HepG2 (cell line): ENCODE measurements around the gene RAC3. TPM values are rescaled to one million over a fixed set of nuclear protein-coding genes. Genes with fewer than 3 reads are reported as not detected.
A peak's percentile ranks its signal among the peaks of the same experiment; 100 is the strongest.

Experiments used
- CREM ChIP-seq, 2 experiments: sonication (generic) in 1 of 2; formaldehyde crosslinking in 1 of 2; IDR thresholded peaks; 2 replicates each; pipeline versions ENCODE4 v1.4.0 to v1.6.1; 2016 to 2020; ENCODE audit warnings: antibody characterized with exemption in 1 of 2, mild to moderate bottlenecking in 1 of 2, missing genetic modification reagents in 1 of 2
- FOSL2 ChIP-seq: sonication (generic); formaldehyde crosslinking; IDR thresholded peaks from 2 replicates; pipeline ENCODE4 v1.4.0; 2020; ENCODE audit warnings: missing genetic modification reagents
- HNF1A ChIP-seq, 2 experiments: sonication (generic) in 1 of 2; formaldehyde crosslinking in 1 of 2; IDR thresholded peaks; 2 replicates each; pipeline versions ENCODE4 v1.4.0 to v1.6.1; 2016 to 2020; ENCODE audit warnings: borderline replicate concordance in 1 of 2, low read depth in 1 of 2, mild to moderate bottlenecking in 1 of 2, missing genetic modification reagents in 1 of 2
- HNRNPK ChIP-seq: fragments of 200-400 bp; formaldehyde crosslinking; IDR thresholded peaks from 2 replicates; pipeline ENCODE4 v1.6.1; 2018; ENCODE audit warnings: low read length, low read depth, moderate library complexity, mild to moderate bottlenecking; ENCODE audit not compliant: poor library complexity, severe bottlenecking
- MED13 ChIP-seq: sonication (generic); formaldehyde crosslinking; IDR thresholded peaks from 2 replicates; pipeline ENCODE4 v1.5.0; 2020; ENCODE audit warnings: missing genetic modification reagents
- MEF2D ChIP-seq: sonication (generic); formaldehyde crosslinking; IDR thresholded peaks from 2 replicates; pipeline ENCODE4 v1.5.1; 2020; ENCODE audit warnings: mild to moderate bottlenecking, missing genetic modification reagents
- SALL2 ChIP-seq: sonication (generic); formaldehyde crosslinking; IDR thresholded peaks from 2 replicates; pipeline ENCODE4 v1.8.1; 2023; ENCODE audit warnings: mild to moderate bottlenecking, missing genetic modification reagents, inconsistent platforms
- SP2 ChIP-seq: sonication (generic); formaldehyde crosslinking; IDR thresholded peaks from 2 replicates; pipeline ENCODE4 v1.5.1; 2020; ENCODE audit warnings: mild to moderate bottlenecking, missing genetic modification reagents
- TSC22D2 ChIP-seq: sonication (generic); formaldehyde crosslinking; IDR thresholded peaks from 2 replicates; pipeline ENCODE4 v1.5.1; 2020; ENCODE audit warnings: missing genetic modification reagents, mild to moderate bottlenecking, borderline replicate concordance
- ZBTB10 ChIP-seq: sonication (generic); formaldehyde crosslinking; IDR thresholded peaks from 2 replicates; pipeline ENCODE4 v1.4.0; 2020; ENCODE audit warnings: missing genetic modification reagents, borderline replicate concordance
- ZFYVE20 ChIP-seq: sonication (generic); formaldehyde crosslinking; IDR thresholded peaks from 2 replicates; pipeline ENCODE4 v1.8.0; 2023; ENCODE audit warnings: low read depth, mild to moderate bottlenecking, moderate library complexity, missing genetic modification reagents, borderline replicate concordance
- ZNF205 ChIP-seq: IDR thresholded peaks from 2 replicates; pipeline ENCODE4 v1.6.1; 2018; ENCODE audit warnings: missing biosample characterization, missing genetic modification reagents
- ZNF329 ChIP-seq: sonication (generic); formaldehyde crosslinking; IDR thresholded peaks from 2 replicates; pipeline ENCODE4 v1.9.0; 2021; ENCODE audit warnings: low read depth, mild to moderate bottlenecking, missing genetic modification reagents
- ZNF350 ChIP-seq: sonication (generic); formaldehyde crosslinking; IDR thresholded peaks from 2 replicates; pipeline ENCODE4 v1.4.0; 2020; ENCODE audit warnings: mild to moderate bottlenecking, low read depth, missing genetic modification reagents, borderline replicate concordance
- ZNF430 ChIP-seq: sonication (generic); formaldehyde crosslinking; IDR thresholded peaks from 2 replicates; pipeline ENCODE4 v1.9.0; 2021; ENCODE audit warnings: mild to moderate bottlenecking, missing genetic modification reagents
- ZXDC ChIP-seq: sonication (generic); formaldehyde crosslinking; IDR thresholded peaks from 2 replicates; pipeline ENCODE4 v1.5.0; 2020; ENCODE audit warnings: mild to moderate bottlenecking, missing genetic modification reagents
- polyA plus RNA-seq, 8 experiments: library from polyadenylated mRNA; depleted of rRNA in 3 of 8; stranded (reverse) in 7 of 8; unstranded in 1 of 8; fragments of >200 nt; fragmentation: Illumina TruSeq in 4 of 8; extraction: Trizol in 4 of 8; gene quantifications; 2 replicates each; pipeline versions ENCODE4 v1.2.1 to v1.2.3, GENCODE V29; 2011 to 2016; ENCODE audit warnings: low read depth in 4 of 8, missing spikeins in 1 of 8, mixed read lengths in 1 of 8; ENCODE audit not compliant: insufficient read depth in 1 of 8
- total RNA-seq, 5 experiments: library from RNA; depleted of rRNA; stranded (reverse); fragments of >200 nt; fragmentation: Illumina TruSeq; extraction: Trizol; gene quantifications; 2 replicates each; pipeline ENCODE4 v1.2.3, GENCODE V29; 2016; ENCODE audit warnings: low read depth in 1 of 5

RAC3 gene
- total and polyA plus RNA-seq, 2 of the 13 experiments (the other 11 are each of a cell fraction or from before 2014, with no cell fraction given) = 10.5 to 21.3 TPM

- TF ChIP-seq CREM (IDR thresholded peaks at IDR 0.05) (peak; percentile 86; the same call in 1 of the 2 replicates), CREM (CRISPR knock-in tag; IDR thresholded peaks at IDR 0.05) (no peak), MEF2D (CRISPR knock-in tag) (0 out of 2 replicates have a peak, but pooled peaks have one; percentile 6), HNRNPK (peak; percentile 80), SP2 (peak; percentile 58; the same call in 1 of the 2 replicates), ZNF205 (peak; percentile 37; the same call in 1 of the 2 replicates), MED13 (CRISPR knock-in tag) (peak; percentile 35; the same call in 1 of the 2 replicates), TSC22D2 (CRISPR knock-in tag) (peak; percentile 47; the same call in 1 of the 2 replicates), ZNF350 (CRISPR knock-in tag) (peak; percentile 75; the same call in 1 of the 2 replicates), ZNF430 (CRISPR knock-in tag) (peak; percentile 88), FOSL2 (CRISPR knock-in tag) (no peak; the same call in 1 of the 2 replicates), ZBTB10 (CRISPR knock-in tag) (peak; percentile 68; the same call in 1 of the 2 replicates), SALL2 (peak; percentile 17; the same call in 1 of the 2 replicates), HNF1A (IDR thresholded peaks at IDR 0.05; ENCODE audit: low read depth) (0 out of 2 replicates have a peak, but pooled peaks have one; percentile 6), HNF1A (CRISPR knock-in tag; IDR thresholded peaks at IDR 0.05; ENCODE audit: borderline replicate concordance) (0 out of 2 replicates have a peak, but pooled peaks have one; percentile 46), ZFYVE20 (0 out of 2 replicates have a peak, but pooled peaks have one; percentile 62), ZXDC (CRISPR knock-in tag) (no peak; the same call in 1 of the 2 replicates), ZNF329 (CRISPR knock-in tag) (peak; percentile 46)
Observed at GRCh38 chr17:81999976-82000802, 31.3 kb upstream of the RAC3 start (continued).
